GM23338 (cell line): ENCODE data around the gene CDH23.

Source experiments
- EZH2 ChIP-seq: fragments of 200-600 bp; sonication (generic); IDR thresholded peaks from one replicate; pipeline ENCODE4 v1.8.0; 2017; ENCODE audit warnings: antibody characterized with exemption, mild to moderate bottlenecking, low read depth; ENCODE audit not compliant: unreplicated experiment
- EZH2phosphoT487 ChIP-seq: fragments of 200-600 bp; sonication (generic); IDR thresholded peaks from one replicate; pipeline ENCODE4 v1.8.1; 2018; ENCODE audit warnings: antibody characterized with exemption; ENCODE audit not compliant: unreplicated experiment
- POLR2AphosphoS5 ChIP-seq: IDR thresholded peaks from 2 replicates; pipeline ENCODE4 v1.6.1; 2016; ENCODE audit warnings: antibody characterized with exemption, low read depth
- STAT1 ChIP-seq: IDR thresholded peaks from one replicate; pipeline ENCODE4 v1.6.1; 2016; ENCODE audit warnings: antibody characterized with exemption; ENCODE audit not compliant: unreplicated experiment
- TF ChIP-seq, protein P1 (sequence below), 2 experiments: fragments of 200-600 bp in 1 of 2; sonication (generic) in 1 of 2; conservative IDR thresholded peaks; 2 replicates each; pipeline versions ENCODE4 v1.5.1 to v1.6.1; 2016 to 2017; ENCODE audit warnings: antibody characterized with exemption in 2 of 2, low read depth in 2 of 2, mild to moderate bottlenecking in 2 of 2, moderate library complexity in 1 of 2
- TF ChIP-seq, protein P2 (sequence below): IDR thresholded peaks from one replicate; pipeline ENCODE4 v1.6.1; 2018; ENCODE audit warnings: antibody characterized with exemption; ENCODE audit not compliant: unreplicated experiment

DNA sequence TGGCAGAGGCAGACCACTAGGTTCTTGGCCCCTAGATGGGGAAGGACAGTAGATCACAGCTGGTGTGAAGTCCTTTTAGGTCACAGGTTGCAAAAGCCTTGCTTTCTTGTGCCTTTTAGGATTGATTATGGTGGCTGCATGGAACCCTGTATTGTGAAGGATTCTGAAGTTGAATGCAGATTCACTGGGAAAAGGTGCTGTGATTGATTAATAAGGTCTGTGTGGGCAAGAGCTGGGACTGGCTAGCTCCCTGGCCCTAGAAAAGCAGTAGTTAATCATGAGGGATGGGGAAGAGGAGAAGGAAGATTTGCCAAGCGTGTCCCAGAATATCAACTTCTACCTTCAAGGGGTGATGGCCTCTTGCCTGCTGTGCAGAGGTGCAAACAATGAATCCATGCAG lies 105.5 kb downstream of the CDH23 start:
- TF ChIP-seq, protein P1, sequence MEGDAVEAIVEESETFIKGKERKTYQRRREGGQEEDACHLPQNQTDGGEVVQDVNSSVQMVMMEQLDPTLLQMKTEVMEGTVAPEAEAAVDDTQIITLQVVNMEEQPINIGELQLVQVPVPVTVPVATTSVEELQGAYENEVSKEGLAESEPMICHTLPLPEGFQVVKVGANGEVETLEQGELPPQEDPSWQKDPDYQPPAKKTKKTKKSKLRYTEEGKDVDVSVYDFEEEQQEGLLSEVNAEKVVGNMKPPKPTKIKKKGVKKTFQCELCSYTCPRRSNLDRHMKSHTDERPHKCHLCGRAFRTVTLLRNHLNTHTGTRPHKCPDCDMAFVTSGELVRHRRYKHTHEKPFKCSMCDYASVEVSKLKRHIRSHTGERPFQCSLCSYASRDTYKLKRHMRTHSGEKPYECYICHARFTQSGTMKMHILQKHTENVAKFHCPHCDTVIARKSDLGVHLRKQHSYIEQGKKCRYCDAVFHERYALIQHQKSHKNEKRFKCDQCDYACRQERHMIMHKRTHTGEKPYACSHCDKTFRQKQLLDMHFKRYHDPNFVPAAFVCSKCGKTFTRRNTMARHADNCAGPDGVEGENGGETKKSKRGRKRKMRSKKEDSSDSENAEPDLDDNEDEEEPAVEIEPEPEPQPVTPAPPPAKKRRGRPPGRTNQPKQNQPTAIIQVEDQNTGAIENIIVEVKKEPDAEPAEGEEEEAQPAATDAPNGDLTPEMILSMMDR (conservative IDR thresholded peaks at IDR 0.05; ENCODE audit: low read depth in 2 of 2): no peak
- TF ChIP-seq POLR2AphosphoS5 (no peak), EZH2 (no peak), EZH2phosphoT487 (no peak), STAT1 (no peak)
- TF ChIP-seq, protein P2, sequence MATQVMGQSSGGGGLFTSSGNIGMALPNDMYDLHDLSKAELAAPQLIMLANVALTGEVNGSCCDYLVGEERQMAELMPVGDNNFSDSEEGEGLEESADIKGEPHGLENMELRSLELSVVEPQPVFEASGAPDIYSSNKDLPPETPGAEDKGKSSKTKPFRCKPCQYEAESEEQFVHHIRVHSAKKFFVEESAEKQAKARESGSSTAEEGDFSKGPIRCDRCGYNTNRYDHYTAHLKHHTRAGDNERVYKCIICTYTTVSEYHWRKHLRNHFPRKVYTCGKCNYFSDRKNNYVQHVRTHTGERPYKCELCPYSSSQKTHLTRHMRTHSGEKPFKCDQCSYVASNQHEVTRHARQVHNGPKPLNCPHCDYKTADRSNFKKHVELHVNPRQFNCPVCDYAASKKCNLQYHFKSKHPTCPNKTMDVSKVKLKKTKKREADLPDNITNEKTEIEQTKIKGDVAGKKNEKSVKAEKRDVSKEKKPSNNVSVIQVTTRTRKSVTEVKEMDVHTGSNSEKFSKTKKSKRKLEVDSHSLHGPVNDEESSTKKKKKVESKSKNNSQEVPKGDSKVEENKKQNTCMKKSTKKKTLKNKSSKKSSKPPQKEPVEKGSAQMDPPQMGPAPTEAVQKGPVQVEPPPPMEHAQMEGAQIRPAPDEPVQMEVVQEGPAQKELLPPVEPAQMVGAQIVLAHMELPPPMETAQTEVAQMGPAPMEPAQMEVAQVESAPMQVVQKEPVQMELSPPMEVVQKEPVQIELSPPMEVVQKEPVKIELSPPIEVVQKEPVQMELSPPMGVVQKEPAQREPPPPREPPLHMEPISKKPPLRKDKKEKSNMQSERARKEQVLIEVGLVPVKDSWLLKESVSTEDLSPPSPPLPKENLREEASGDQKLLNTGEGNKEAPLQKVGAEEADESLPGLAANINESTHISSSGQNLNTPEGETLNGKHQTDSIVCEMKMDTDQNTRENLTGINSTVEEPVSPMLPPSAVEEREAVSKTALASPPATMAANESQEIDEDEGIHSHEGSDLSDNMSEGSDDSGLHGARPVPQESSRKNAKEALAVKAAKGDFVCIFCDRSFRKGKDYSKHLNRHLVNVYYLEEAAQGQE: no peak
